ENCODE measurements around the gene TAF6L.
A peak's percentile ranks its signal among the peaks of the same experiment; 100 is the strongest.
"Not testable (repeated sequence)": the region's sequence is repeated elsewhere in the genome, so short reads cannot be mapped to it uniquely, and the experiment has no call there.

TAF6L gene

DNA sequence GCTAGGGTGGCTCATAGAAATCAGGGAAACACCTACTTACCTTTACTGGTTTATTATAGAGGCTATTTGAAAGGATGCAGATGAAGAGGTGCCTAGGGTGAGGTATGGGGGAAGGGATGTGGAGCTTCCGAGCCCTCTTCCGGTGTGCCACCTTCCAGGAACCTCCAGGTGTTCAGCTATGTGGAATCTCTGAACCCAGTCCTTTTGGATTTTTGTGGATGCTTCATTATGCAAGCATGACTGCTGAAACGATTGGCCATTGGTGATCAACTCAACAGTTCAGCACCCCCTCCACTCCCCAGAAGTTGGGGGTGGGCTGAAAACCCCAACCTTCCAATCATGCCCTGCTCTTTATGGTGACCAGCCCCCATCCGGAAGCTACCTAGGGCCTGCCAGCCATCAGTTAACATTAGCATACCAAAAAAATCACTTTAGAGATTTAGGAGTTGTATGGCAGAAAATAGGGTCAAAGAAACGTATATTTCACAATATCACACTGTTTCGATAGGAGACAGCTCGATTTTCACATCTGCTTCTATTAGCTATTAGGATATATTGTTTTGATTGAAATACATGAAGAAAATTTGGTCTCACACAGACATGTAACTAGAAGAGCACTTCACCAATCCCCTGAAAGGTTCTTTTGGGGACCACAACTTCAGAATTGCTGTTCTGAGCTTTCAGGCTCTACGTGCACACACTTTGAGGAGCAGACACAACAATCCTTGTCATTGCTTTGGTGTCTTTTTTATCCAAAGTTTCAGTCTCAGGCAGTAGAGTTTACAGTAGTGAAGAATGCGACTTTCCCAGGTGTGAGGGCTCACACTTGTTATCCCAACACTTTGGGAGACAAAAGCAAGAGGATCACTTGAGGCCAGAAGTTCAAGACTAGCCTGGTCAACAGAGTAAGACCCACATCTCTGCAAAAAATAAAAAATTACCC is 13.1 kb upstream of the TAF6L start:
- DNase-seq, result no peak

DNA sequence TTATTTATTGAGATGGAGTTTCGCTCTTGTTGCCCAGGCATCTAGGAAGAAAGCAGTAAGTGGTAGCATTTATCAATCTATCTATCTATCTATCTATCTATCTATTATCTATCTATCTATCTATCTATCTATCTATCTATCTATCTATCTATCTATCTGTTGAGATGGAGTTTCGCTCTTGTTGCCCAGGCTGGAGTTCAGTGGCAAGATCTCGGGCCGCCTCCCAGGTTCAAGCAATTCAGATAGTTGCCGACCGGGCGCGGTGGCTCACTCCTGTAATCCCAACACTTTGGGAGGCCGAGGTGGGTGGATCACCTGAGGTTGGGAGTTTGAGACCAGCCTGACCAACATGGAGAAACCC is 10.3 kb upstream of the TAF6L start:
- DNase-seq, result not testable (repeated sequence)

DNA sequence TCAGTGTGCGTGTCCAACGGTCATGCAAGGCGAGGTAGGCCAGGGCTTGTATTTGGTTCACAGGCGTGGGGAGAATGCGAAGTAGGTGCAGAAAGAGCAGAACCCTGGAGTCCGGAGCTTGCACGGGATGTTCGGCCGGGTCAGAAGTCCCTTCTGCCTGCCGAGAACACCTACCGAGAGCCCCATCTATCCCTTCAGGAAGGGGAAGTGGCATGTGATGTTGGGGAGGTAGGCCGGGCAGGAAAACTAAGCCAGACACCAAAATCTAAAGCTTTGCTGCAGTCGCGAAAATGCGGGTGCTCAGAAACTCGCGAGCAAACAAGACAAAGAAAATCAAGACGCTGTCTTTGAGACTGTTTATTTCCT is 435 bp upstream of the TAF6L start:
- DNase-seq, result no peak

DNA sequence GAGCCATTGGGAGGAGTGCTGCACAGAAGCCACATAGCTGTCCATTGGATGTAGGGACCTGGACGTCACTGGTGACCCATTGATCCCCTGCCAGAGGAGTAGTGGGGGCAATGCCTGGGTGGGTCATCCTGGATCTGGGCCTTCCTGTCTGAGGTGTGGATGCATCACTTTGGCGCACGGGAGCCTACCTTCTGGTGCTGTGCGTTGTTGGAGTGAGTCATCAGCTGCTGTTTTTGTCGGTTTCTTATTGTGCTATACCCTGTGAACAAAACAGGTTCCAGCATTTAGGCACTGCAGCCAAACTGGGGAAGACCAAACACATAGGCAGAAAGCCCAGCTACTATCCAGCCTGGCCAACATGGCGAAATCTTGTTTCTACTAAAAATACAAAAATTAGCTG is 3.2 kb downstream of the TAF6L start:
- DNase-seq, result no peak

DNA sequence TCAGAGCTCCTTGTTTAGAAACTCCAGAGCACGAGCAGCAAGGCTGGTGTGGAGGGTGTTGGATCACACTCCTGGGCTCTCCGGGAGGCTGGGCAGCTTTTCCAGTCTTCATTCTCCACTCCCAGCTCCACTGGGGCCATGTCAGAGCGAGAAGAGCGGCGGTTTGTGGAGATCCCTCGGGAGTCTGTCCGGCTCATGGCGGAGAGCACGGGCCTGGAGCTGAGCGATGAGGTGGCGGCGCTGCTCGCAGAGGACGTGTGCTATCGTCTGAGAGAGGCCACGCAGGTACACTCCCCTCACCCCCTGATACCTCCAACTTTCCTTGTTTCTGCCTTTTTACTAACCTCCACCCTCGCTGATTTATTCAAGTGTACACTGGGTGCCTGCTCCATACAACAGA is 4.5 kb downstream of the TAF6L start:
- no peak for DNase-seq

DNA sequence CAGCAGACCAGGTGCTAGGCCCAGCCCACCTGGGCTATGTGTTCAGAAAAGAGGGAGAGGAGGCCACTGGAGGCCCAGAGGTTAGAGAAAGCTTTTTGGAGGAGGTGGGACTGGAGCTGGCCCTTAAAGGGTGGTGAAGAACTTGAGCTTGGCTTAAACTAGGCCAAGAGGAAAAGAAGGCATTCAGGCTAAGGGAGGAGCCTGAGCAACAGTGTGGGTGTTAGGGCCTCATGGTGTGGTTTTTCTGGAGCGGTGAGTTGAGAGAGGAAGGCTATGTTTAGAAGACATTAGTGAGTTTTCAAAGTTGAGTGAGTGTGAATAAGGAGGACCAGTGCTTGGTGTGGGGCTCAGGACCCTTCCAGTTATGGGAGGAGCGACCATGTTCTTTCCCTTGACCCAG is 6.2 kb downstream of the TAF6L start:
- no peak for DNase-seq

DNA sequence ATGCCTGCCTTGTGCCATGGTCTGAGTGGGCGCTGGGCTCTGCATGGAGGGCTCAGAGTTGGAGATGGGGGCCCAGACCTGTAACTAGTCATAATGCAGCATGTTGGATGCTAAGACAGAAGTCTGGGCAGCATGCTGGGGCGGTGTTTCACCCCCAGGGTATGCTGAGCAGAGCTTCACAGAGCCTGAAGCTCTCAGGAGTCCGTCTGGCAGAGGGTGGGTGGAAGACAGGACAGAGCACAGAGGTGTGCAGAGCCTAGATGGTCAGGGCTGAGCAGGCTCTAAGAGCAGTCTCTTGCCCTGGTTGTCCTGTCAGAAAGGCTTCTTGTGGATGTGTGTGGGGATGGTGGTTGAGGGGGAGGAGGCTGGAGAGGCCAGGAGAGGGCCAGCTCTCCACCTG is 7.2 kb downstream of the TAF6L start:
- DNase-seq, result no peak

DNA sequence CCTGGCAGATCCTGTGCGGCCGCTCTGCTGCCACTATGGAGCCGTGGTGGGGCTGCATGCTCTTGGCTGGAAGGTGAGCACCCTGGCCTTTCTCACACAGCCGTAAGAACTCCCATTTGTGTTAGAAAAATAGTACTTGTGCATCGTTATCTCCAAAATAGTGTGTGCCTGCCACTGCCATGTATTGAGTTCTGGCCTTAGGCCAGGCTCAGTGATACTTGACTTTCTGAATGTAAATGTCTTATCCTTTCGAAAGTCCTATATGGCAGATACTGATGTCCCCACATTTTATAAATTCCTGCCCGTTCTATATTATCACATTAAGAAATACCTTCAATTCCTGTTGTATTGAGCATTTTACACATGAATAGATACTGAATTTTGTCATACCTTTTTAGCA is 11.6 kb downstream of the TAF6L start:
- DNase-seq, result no peak

DNA sequence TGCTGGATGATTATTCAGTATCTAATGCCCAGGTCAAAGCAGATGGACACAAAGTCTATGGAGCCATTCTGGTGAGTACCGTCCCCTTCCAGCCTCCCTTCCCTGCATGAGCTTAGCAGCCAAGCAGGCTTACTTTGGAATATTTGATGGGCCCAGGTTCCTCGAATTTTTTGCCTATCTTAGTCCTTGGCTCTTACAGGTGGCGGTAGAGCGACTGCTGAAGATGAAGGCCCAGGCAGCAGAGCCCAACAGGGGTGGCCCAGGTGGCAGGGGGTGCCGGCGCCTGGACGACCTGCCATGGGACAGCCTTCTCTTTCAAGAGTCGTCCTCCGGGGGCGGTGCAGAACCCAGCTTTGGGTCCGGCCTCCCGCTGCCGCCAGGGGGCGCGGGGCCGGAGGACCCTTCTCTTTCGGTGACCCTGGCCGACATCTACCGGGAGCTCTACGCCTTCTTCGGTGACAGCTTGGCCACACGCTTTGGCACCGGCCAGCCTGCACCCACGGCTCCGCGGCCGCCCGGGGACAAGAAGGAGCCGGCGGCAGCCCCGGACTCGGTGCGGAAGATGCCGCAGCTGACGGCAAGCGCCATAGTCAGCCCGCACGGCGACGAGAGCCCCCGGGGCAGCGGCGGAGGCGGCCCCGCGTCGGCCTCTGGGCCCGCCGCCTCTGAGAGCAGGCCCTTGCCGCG is 15.3 kb downstream of the TAF6L start:
- peak; percentile 86 for DNase-seq

DNA sequence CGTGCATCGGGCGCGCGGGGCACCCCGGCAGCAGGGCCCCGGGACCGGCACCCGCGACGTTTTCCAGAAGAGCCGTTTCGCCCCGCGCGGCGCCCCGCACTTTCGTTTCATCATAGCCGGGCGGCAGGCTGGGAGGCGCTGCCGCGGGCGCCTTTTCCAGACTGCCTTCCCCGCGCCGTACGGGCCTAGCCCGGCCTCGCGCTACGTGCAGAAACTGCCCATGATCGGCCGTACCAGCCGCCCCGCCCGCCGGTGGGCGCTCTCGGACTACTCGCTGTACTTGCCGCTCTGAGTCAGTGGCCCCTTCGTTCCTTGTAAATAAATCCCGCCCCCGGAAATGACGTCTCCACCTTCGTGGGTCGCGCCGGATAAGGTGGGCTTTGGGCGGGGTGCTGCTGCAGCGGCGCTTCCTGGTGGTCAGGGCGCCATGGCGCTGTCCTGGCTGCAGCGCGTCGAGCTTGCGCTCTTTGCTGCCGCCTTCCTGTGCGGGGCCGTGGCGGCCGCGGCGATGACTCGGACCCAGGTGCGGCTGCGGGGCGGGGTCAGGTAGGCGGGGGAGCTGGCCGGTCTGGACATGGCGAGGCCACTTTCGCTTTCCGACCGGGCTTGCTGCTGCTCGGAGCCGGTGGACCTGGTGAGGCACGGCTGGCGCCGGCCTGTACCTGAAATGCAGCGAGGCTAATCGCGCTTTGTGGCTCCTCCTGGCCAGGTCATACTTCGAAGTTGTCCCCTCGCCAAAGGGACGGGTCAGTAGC is 16.0 kb downstream of the TAF6L start, which contains the start of gene TMEM179B:
Gene TMEM179B (plus strand): TSS at position 398 of the 755 bp plus-strand sequence. CDS start 30 bp downstream, at position 428.
- peak; percentile 98 for DNase-seq

DNA sequence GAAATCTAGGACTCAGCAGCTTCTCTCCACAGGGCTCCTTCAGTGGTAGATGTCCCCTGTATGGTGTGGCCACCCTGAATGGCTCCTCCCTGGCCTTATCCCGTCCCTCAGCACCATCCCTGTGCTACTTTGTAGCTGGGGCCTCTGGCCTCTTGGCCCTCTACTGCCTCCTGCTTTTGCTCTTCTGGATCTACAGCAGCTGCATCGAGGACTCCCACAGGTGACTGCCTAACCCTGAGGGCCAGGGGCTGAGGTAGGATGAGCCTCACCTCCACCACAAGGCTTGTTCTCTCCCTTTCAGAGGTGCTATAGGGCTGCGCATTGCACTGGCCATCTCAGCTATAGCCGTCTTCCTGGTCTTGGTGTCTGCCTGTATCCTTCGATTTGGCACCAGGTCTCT is 17.8 kb downstream of the TAF6L start:
- no peak for DNase-seq

DNA sequence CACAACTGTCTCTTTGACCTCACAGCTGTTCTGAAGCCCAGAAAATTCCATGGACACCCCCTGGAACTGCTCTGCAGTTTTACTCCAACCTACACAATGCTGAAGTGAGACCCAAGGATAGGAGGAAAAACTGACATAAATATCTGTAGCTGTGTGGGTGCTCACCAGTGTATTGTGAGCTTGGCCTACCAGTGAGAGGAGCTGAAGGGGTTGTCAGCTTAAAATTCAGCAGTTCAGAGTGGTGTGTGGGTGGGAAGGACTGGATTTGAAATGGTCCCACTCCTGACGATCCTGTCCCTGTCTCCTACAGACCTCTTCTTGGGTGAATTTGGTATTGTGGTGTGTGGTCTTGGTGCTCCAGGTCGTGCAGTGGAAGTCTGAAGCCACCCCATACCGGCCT is 18.4 kb downstream of the TAF6L start:
- no peak for DNase-seq

DNA sequence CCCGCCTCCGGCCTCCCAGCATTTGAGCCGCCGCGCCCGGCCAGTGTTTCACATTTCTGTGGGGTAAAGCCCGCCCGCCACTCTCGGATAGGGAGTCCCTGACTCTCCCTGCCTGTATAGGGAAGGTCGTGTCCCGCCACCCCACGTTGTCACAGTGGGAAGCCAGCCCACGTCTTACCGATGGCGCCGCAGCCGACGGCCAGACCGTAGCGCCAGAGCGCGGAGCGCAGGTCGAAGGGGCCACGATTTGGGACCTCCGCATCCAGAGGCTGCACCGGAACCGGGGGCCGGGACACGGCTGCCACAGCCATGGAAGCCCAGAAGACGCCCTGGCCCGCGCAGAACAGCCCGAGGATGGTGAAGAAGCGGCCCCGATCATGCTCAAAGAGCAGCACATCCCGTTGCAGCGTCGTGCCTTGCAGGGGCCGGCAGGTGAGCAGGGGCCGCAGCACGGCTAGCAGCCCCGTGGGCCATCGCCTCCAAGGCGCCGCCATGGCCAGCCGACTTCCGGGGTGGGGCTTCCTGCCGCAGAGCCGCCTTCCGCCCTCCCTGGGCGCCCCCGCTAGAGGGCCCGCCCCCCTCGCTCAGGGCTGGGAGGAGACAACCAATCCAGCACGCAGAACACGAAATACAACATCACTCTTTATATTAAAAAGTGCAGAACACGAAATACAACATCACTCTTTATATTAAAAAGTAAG is 20.5 kb downstream of the TAF6L start, which contains the start of gene TMEM223:
Gene TMEM223 (minus strand): TSS at position 506 of the 701 bp plus-strand sequence. CDS start 12 bp downstream, at position 494.
- DNase-seq, result peak; percentile 82

DNA sequence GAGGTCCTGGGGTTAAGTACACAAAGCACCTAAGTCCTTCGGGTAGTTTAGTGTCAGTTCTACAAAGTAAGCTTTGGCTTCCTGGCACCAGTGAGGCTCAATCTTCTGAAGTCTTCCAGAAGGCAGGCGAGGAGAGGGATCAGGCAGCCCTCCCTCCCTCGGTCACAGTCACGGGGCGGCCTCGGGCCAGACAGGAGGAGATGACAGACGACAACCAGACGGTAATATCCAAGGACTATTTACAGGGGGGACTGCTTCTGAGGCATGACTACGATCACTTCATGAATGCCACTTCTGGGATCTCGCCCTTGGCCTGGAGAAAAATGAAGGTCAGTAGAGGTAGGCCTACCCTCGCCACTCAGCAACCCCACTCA is 21.0 kb downstream of the TAF6L start:
- no peak for DNase-seq

DNA sequence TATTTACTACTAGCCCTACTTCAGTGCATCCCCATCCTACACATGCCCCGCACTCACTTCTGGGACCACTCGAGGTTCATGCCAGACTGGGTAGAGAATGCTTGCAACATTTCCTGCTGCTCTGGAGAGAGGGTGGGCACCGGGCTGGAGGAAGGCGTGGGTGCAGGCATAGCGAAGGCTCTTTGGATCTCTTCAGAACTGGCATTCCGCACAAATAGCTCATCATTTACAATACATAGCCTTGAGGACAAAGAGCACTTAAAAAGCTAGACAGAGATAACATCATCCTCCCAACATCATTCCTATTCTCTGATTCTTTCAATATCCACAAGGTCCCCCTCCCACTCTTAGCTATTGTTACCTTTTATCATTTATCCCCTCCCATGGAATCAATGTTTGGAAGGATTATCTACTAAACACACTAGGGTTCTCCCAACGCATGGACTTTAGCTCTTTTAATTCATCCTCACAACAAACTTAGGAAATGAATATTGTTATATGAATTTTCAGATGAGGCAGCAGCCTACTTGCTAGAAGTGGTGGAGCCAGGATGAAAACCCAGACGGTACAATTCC is 23.1 kb downstream of the TAF6L start:
- no peak for DNase-seq

DNA sequence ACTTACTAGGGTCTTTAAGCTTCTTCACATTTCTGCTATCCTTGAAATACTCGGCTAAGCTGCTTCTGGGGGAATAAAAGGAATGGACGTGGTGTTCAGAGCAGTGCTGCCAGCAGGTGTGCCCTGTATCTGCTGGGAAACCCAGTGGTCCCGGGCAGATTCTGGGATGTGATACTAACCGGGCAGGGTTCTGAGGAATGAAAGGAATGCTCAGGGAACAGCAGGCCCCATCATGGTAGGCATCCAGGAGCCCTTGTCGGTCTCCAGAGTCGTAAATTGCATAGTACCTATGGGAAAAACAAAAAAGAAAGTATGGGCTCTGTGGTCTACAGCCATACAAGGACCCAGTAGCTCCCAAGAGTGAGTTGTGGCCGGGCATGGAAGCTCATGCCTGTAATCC is 25.1 kb downstream of the TAF6L start:
- no peak for DNase-seq

DNA sequence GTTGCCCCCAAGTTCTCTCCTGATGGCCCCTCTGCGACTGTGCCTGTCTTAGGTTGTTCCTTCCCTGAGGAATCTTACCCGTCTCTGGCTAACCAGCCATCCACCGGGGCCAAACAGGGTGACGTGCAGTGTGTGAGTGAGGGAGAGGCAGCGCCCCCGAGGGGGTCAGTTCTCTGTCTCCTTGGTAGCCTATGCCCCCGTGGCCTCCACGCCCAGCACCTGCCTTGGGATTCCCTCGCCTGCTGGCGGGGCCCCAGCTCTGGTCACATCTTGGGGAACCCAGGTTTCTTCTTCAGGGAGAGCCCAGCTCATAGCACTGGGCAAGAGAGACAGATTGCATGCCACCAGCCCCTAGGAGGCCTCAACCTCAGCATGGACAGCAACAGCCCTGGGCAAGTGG is 28.3 kb downstream of the TAF6L start:
- DNase-seq, result no peak

DNA sequence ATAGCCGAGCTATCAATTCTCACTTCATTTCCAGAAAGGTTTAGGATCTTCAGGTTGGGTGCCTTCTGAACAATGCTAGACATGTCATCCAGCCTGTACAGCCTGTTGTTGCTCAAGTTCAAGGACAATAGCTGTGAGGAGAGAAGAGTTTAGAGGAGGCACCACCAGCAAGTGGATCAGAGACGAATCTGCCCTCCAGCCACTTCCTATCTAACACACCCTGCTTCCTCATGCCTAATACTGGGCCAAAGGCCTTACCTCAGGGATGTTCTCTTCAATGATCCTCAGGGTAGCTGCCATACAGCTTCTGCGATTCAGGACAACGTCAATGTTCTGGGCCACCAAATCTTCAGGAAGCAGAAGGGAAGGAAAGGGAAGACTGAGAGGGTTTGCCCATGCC is 29.9 kb downstream of the TAF6L start:
- no peak for DNase-seq

DNA sequence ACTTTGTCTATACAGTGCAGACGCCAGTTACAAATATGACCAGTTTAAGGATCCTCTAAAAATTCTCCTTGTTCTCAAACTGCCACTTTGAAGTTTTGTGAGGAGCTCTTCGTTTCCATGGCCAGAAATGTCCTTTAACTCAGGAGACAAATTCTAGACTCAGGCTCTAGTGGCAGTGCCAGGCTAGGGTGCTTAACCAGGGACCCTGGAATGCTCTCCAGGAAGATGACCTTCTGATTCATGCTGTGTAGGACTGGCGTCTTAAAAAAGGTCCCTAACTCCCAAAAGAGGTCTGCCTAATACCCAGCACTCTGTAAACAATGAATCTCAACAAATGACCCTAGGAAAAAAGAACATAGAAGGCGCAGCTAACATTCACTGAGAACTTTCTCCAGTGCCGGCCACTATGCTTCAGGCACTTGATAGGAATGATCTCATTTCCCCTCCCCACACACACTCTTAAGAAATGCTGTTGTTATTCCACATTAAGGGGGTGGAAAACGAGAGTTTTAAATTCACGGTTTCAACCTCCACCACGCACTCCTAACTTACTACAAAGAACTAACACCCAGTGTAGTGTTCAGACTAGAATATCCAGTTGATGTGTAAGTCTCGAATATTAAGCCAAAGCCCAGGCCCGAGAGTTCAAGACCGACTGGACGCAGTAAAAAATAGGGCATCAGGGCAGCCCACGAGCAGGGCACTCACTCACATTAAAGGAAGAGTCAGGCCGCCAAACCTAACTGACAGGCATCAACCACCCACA is 33.3 kb downstream of the TAF6L start:
- DNase-seq, result peak; percentile 29

DNA sequence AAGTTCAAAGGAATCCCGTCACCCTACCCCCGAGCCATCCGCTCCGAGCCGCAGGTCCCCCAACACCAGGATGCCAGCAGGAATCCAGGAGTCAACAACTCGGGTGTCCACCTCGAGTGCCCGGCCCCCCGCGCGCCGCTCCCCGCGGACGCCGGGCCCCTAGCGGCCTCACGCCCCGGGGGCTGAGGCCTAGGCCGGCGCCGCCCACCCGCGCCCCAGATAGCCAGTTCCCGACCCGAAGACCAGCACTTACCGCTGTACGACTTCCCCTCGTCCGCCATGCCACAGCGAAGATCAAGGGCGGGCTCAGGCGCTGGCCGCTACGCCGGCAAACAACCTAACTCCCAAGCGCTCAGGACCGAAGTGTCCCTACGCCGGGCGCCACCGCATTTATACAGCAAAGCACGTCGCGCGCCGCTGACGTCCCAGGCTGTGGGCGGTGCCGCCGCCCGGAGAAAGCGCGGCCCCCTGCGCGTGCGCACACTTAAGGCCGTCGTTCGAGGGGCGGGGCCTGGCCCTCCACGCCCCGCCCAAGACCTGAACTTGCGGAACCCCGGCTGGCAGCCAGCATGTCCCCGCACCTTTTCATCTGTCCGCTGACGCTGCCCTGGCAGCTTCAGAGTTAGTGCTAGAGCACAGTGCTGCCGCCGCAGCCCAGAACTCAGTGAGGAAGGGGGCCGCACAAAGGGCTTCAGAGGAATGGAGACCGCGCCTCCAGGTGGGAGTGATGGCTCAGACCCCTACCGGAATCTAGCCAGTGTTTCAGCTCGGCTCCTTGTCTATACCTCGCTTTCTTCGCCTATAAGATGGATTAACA is 34.1 kb downstream of the TAF6L start, which contains the start of gene NXF1:
Gene NXF1 (minus strand): TSS at position 365 of the 817 bp plus-strand sequence. CDS start 84 bp downstream, at position 281.
- peak; percentile 93 for DNase-seq
